ENCODE results near the gene CAMK2G. TPM values are rescaled to one million over a fixed set of nuclear protein-coding genes. Genes with fewer than 3 reads are reported as not detected.

CAMK2G gene
- total RNA-seq, 1 donor from 2014 or later: 25.9 TPM

- peak overlapping the region; percentile 100 for H3K4me3 Mint-ChIP-seq (ENCODE audit: unreplicated experiment)
- H3K27ac Mint-ChIP-seq (ENCODE audit: unreplicated experiment): no peak overlapping the region
Measured at GRCh38 chr10:73779539-73780197, 94.7 kb downstream of the CAMK2G start.

GRCh38 chr10:73779018-73779417 lies 95.3 kb downstream of the CAMK2G start:
- Mint-ChIP-seq H3K27me3 (ENCODE audit: unreplicated experiment) (peaks cover 2% of the 10 kb centered on the region), H3K4me1 (ENCODE audit: low read depth, unreplicated experiment) (peaks cover 27% of the 10 kb centered on the region), H3K36me3 (ENCODE audit: unreplicated experiment) (no peaks in the 10 kb centered on the region), H3K4me3 (ENCODE audit: unreplicated experiment) (no peak overlapping the region), H3K9me3 (ENCODE audit: unreplicated experiment) (peaks cover 4% of the 10 kb centered on the region), H3K27ac (ENCODE audit: unreplicated experiment) (no peak overlapping the region)
- no peak for DNase-seq
- TF ChIP-seq CTCF (IDR thresholded peaks at IDR 0.05; ENCODE audit: partially characterized antibody, unreplicated experiment): no peak

More at GRCh38 chr10:73779539-73780197, 94.7 kb downstream of the CAMK2G start:
- H3K4me1 Mint-ChIP-seq (ENCODE audit: low read depth, unreplicated experiment): peaks cover 20% of the 10 kb centered on the region
- DNase-seq: no peak
- H3K36me3 Mint-ChIP-seq (ENCODE audit: unreplicated experiment): no peaks in the 10 kb centered on the region
- no peak for TF ChIP-seq CTCF (IDR thresholded peaks at IDR 0.05; ENCODE audit: partially characterized antibody, unreplicated experiment)
- peaks cover 4% of the 10 kb centered on the region for H3K9me3 Mint-ChIP-seq (ENCODE audit: unreplicated experiment)
- H3K27me3 Mint-ChIP-seq (ENCODE audit: unreplicated experiment): peaks cover 2% of the 10 kb centered on the region

GRCh38 chr10:73774637-73775036 lies 99.7 kb downstream of the CAMK2G start:
- no peak for TF ChIP-seq CTCF (IDR thresholded peaks at IDR 0.05; ENCODE audit: partially characterized antibody, unreplicated experiment)
- H3K27ac Mint-ChIP-seq (ENCODE audit: unreplicated experiment): peak overlapping the region; percentile 22

GRCh38 chr10:73773152-73773879 lies 101.0 kb downstream of the CAMK2G start:
- H3K9me3 Mint-ChIP-seq (ENCODE audit: unreplicated experiment): peaks cover 9% of the 10 kb centered on the region
- peaks cover 20% of the 10 kb centered on the region for H3K4me1 Mint-ChIP-seq (ENCODE audit: low read depth, unreplicated experiment)
- DNase-seq: no peak
- H3K27me3 Mint-ChIP-seq (ENCODE audit: unreplicated experiment): peaks cover 10% of the 10 kb centered on the region
- no peaks in the 10 kb centered on the region for H3K36me3 Mint-ChIP-seq (ENCODE audit: unreplicated experiment)
- peak overlapping the region; percentile 88 for H3K27ac Mint-ChIP-seq (ENCODE audit: unreplicated experiment)
- peak overlapping the region; percentile 96 for H3K4me3 Mint-ChIP-seq (ENCODE audit: unreplicated experiment)
- no peak for TF ChIP-seq CTCF (IDR thresholded peaks at IDR 0.05; ENCODE audit: partially characterized antibody, unreplicated experiment)

More at GRCh38 chr10:73774637-73775036, 99.7 kb downstream of the CAMK2G start:
- Mint-ChIP-seq H3K9me3 (ENCODE audit: unreplicated experiment) (peaks cover 6% of the 10 kb centered on the region), H3K4me3 (ENCODE audit: unreplicated experiment) (peak overlapping the region; percentile 96), H3K36me3 (ENCODE audit: unreplicated experiment) (no peaks in the 10 kb centered on the region), H3K27me3 (ENCODE audit: unreplicated experiment) (peaks cover 10% of the 10 kb centered on the region), H3K4me1 (ENCODE audit: low read depth, unreplicated experiment) (peaks cover 20% of the 10 kb centered on the region)
- DNase-seq: no peak
